Left hindlimb (tissue), 1 donor: ENCODE measurements around the gene PCDHGB3.

Source experiments
- DNase-seq: peaks from one replicate; pipeline ENCODE4 v3.0.0-alpha.2; 2018

Gene PCDHGB3

DNA sequence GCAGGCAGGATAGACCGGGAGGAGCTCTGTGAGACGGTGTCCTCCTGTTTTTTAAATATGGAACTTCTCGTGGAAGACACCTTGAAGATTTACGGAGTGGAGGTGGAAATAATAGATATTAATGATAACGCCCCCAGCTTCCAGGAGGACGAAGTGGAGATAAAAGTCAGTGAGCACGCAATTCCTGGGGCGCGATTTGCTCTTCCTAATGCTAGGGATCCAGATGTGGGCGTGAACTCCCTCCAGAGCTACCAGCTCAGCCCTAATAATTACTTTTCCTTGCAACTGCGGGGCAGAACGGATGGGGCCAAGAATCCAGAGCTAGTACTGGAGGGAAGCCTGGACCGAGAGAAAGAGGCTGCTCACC, 51.4 kb downstream of the PCDHGB3 start:
- no peak for DNase-seq
